Stimulated activated memory B cell treated with anti-CD40 and anti-IgM and Interleukin-4, amounts not matched to agents 10 μg/mL and 1 μg/mL and 100 μg/mL, for 72 hours (primary cell): ENCODE results near the gene FAF2.

Experiments
- ATAC-seq: fragments of 150-1000 bp; cut with Tn5 transposase; 2 replicates; pipeline ENCODE4 v1.10.0; 2021
- H3K27ac Mint-ChIP-seq: one replicate; pipeline ENCODE4 v1.8.0; 2022; ENCODE audit warnings: mild to moderate bottlenecking, mixed read lengths
- H3K27me3 Mint-ChIP-seq: one replicate; pipeline ENCODE4 v1.8.0; 2022; ENCODE audit warnings: mixed read lengths
- H3K36me3 Mint-ChIP-seq: one replicate; pipeline ENCODE4 v1.8.0; 2022; ENCODE audit warnings: mixed read lengths
- H3K4me1 Mint-ChIP-seq: one replicate; pipeline ENCODE4 v1.8.0; 2022; ENCODE audit warnings: mixed read lengths
- H3K4me3 Mint-ChIP-seq: one replicate; pipeline ENCODE4 v1.8.0; 2022; ENCODE audit warnings: mild to moderate bottlenecking, moderate library complexity, mixed read lengths
- H3K9me3 Mint-ChIP-seq: one replicate; pipeline ENCODE4 v1.8.0; 2022; ENCODE audit warnings: mixed read lengths

Gene FAF2

GRCh38 chr5:176414704-176415103, 33.5 kb upstream of the FAF2 start:
- Mint-ChIP-seq H3K9me3 (no peaks in the 10 kb centered on the region), H3K4me1 (peaks cover 50% of the 10 kb centered on the region), H3K4me3 (no peak overlapping the region), H3K36me3 (peaks cover 15% of the 10 kb centered on the region), H3K27ac (peak overlapping the region; percentile 50), H3K27me3 (no peaks in the 10 kb centered on the region)
- no peak for ATAC-seq

GRCh38 chr5:176415240-176415951, 32.8 kb upstream of the FAF2 start:
- no peak for ATAC-seq
- H3K4me1 Mint-ChIP-seq, result peaks cover 50% of the 10 kb centered on the region
- peaks cover 9% of the 10 kb centered on the region for H3K36me3 Mint-ChIP-seq
- H3K27me3 Mint-ChIP-seq, result no peaks in the 10 kb centered on the region
- no peaks in the 10 kb centered on the region for H3K9me3 Mint-ChIP-seq
- peak overlapping the region; percentile 50 for H3K27ac Mint-ChIP-seq
- H3K4me3 Mint-ChIP-seq, result peak overlapping the region; percentile 87

GRCh38 chr5:176415952-176416924, 31.9 kb upstream of the FAF2 start, which contains the start of gene CLTB:
TSS of gene CLTB (minus strand) at chr5:176416539. CDS start at chr5:176416363, 176 bp downstream.
- Mint-ChIP-seq H3K9me3 (no peaks in the 10 kb centered on the region), H3K4me1 (peaks cover 46% of the 10 kb centered on the region), H3K4me3 (peak within 1 kb of the TSS; percentile 87), H3K27me3 (no peaks in the 10 kb centered on the region), H3K27ac (peak within 1 kb of the TSS; percentile 50), H3K36me3 (peaks cover 2% of the 10 kb centered on the region)
- ATAC-seq, result peak; percentile 99

GRCh38 chr5:176416965-176417364, 31.2 kb upstream of the FAF2 start:
- no peaks in the 10 kb centered on the region for H3K9me3 Mint-ChIP-seq
- peak overlapping the region; percentile 64 for H3K4me3 Mint-ChIP-seq
- ATAC-seq, result no peak
- H3K27me3 Mint-ChIP-seq, result no peaks in the 10 kb centered on the region
- no peaks in the 10 kb centered on the region for H3K36me3 Mint-ChIP-seq
- H3K4me1 Mint-ChIP-seq, result peaks cover 39% of the 10 kb centered on the region
- peak overlapping the region; percentile 50 for H3K27ac Mint-ChIP-seq

DNA sequence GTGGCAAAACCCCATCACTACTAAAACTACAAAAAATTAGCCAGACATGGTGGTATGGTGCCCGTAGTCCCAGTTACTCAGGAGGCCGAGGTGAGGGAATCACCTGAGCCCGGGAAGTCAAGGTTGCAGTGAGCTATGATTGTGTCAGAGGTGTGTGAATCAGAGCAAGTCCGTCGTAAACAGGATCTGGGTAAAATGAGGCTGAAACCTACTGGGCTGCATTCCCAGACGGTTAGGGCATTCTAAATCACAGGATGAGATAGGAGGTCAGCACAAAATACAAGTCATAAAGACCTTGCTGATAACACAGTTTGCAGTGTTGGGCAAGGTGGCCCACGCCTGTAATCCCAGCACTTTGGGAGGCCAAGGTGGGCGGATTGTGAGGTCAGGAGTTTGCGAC, 29.9 kb upstream of the FAF2 start:
- H3K4me3 Mint-ChIP-seq, result no peak overlapping the region
- no peaks in the 10 kb centered on the region for H3K9me3 Mint-ChIP-seq
- H3K27ac Mint-ChIP-seq, result no peak overlapping the region
- H3K27me3 Mint-ChIP-seq, result peaks cover 10% of the 10 kb centered on the region
- H3K36me3 Mint-ChIP-seq, result no peaks in the 10 kb centered on the region
- no peak for ATAC-seq
- H3K4me1 Mint-ChIP-seq, result peaks cover 29% of the 10 kb centered on the region

- no peak for ATAC-seq
- Mint-ChIP-seq H3K4me3 (no peak overlapping the region), H3K9me3 (no peaks in the 10 kb centered on the region), H3K36me3 (no peaks in the 10 kb centered on the region), H3K27me3 (peaks cover 15% of the 10 kb centered on the region), H3K4me1 (peaks cover 13% of the 10 kb centered on the region), H3K27ac (no peak overlapping the region)
Observed at GRCh38 chr5:176420086-176420485, 28.1 kb upstream of the FAF2 start.

DNA sequence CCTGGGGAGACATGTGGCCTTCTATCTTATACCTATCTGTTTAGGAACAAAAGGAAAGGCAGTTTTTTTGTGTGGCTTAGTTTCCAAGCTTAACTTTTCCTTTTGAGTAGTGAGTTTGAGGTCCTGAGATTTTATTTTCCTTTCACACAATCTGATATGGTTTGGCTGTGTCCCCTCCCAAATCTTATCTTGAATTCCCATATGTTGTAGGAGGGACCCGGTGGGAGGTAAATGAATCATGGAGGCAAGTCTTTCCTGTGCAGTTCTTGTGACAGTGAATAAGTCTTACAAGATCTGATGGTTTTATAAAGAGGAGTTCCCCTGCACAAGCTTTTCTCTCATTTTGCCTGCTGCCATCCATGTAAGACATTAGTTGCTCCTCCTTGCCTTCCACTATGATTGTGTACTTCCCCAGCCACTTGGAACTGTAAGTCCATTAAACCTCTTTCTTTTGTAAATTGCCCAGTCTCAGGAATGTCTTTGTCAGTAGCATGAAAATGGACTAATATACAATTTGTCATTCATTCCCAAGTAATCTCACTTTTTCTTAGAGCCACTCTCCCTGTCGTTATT, 27.1 kb upstream of the FAF2 start:
- H3K4me3 Mint-ChIP-seq, result no peak overlapping the region
- H3K9me3 Mint-ChIP-seq, result no peaks in the 10 kb centered on the region
- H3K4me1 Mint-ChIP-seq, result peaks cover 6% of the 10 kb centered on the region
- H3K27ac Mint-ChIP-seq, result no peak overlapping the region
- no peak for ATAC-seq
- H3K36me3 Mint-ChIP-seq, result no peaks in the 10 kb centered on the region
- peaks cover 15% of the 10 kb centered on the region for H3K27me3 Mint-ChIP-seq

- H3K4me3 Mint-ChIP-seq, result no peak overlapping the region
- H3K9me3 Mint-ChIP-seq, result no peaks in the 10 kb centered on the region
- H3K36me3 Mint-ChIP-seq, result no peaks in the 10 kb centered on the region
- no peak overlapping the region for H3K27ac Mint-ChIP-seq
- H3K27me3 Mint-ChIP-seq, result peaks cover 23% of the 10 kb centered on the region
- no peak for ATAC-seq
- H3K4me1 Mint-ChIP-seq, result no peaks in the 10 kb centered on the region
Observed at GRCh38 chr5:176424181-176424580, 24.0 kb upstream of the FAF2 start.

GRCh38 chr5:176425138-176425537, 23.0 kb upstream of the FAF2 start:
- Mint-ChIP-seq H3K9me3 (no peaks in the 10 kb centered on the region), H3K27ac (no peak overlapping the region), H3K4me1 (no peaks in the 10 kb centered on the region), H3K27me3 (peaks cover 23% of the 10 kb centered on the region), H3K4me3 (no peak overlapping the region), H3K36me3 (no peaks in the 10 kb centered on the region)
- no peak for ATAC-seq

DNA sequence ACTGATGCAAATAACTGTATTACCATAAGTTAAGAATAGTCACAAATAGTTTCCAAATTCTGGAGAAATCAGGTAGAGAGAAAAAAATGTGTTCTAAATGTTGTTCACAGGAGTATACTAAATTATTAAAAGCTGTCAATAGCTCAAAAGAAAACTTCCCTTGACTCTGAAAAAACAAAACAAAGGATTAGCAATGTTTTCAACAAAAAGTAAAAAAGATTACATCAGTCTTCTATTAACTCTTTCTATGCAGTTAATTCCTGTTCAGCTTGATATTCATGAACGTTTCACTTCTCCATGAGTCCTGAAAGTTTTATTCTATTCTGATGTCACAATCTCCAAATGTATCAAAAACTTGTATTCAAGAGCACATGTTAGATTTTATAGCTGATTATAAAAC, 22.4 kb upstream of the FAF2 start:
- ATAC-seq, result no peak

DNA sequence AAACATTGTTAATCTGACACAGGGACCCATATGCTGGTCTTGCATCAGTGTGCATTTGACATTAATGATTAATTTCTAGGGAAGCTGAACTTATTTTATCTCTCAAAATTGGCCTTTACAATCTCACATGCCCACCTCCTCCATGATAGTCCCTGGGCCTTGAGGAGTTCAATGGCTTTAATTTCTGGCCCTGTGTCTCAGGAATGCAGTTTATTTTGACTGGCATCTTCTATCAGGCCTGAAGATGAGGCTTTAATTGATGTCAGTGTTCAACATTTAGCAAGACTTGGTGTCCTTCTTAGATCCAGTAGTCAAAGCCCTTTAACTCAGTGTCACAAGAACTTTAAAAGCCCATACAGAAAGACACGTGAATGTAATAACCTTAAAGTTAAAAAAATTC, 21.3 kb upstream of the FAF2 start:
- no peak for ATAC-seq
- Mint-ChIP-seq H3K27me3 (peaks cover 25% of the 10 kb centered on the region), H3K36me3 (no peaks in the 10 kb centered on the region), H3K9me3 (no peaks in the 10 kb centered on the region), H3K4me3 (no peak overlapping the region), H3K27ac (no peak overlapping the region), H3K4me1 (no peaks in the 10 kb centered on the region)

More for the DNA sequence above, 22.4 kb upstream of the FAF2 start:
- H3K9me3 Mint-ChIP-seq, result no peaks in the 10 kb centered on the region
- no peak overlapping the region for H3K4me3 Mint-ChIP-seq
- no peaks in the 10 kb centered on the region for H3K36me3 Mint-ChIP-seq
- no peak overlapping the region for H3K27ac Mint-ChIP-seq
- peaks cover 23% of the 10 kb centered on the region for H3K27me3 Mint-ChIP-seq
- H3K4me1 Mint-ChIP-seq, result no peaks in the 10 kb centered on the region

DNA sequence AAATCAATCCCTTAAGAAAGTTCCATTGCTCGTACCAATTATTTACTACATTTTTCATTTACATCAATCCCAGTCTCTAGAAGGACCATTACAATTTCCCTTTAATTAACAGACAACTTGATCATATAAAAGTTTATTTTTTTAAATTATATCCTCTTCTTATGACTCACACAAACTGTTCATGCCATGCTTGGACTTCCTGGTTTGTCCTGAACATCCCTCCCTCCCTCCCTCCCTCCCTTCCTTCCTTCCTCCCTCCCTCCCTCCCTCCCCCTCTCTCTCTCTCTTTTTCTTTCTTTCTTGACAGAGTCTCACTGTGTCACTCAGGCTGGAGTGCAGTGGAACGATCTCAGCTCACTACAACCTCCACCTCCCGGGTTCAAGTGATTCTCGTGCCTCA, 20.2 kb upstream of the FAF2 start:
- no peak overlapping the region for H3K27ac Mint-ChIP-seq
- no peaks in the 10 kb centered on the region for H3K36me3 Mint-ChIP-seq
- H3K4me3 Mint-ChIP-seq, result no peak overlapping the region
- no peaks in the 10 kb centered on the region for H3K4me1 Mint-ChIP-seq
- ATAC-seq, result no peak
- H3K9me3 Mint-ChIP-seq, result no peaks in the 10 kb centered on the region
- H3K27me3 Mint-ChIP-seq, result peaks cover 29% of the 10 kb centered on the region

DNA sequence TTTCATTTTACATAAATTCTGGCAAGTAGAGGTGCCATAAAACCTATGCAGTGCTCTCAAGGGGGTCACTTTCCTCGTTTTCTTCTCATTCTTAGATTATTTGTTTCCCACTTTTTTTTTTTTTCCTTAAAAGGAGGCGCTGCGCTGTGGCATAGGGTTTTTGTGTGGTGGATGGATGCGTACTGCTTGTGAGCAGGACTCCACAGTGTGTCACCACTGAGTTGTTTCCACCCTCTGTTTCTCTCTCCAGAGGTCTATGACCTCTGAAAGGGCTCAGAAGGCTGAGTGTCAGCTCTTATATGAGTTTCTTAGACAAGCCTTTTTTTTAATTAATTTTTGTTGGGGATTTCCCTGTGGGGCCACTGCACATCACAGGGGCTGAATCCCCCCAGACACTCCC, 18.2 kb upstream of the FAF2 start:
- Mint-ChIP-seq H3K4me3 (no peak overlapping the region), H3K27ac (no peak overlapping the region), H3K36me3 (no peaks in the 10 kb centered on the region), H3K27me3 (peaks cover 22% of the 10 kb centered on the region), H3K9me3 (no peaks in the 10 kb centered on the region), H3K4me1 (no peaks in the 10 kb centered on the region)
- ATAC-seq, result no peak

GRCh38 chr5:176432707-176433106, 15.5 kb upstream of the FAF2 start:
- H3K27me3 Mint-ChIP-seq, result peaks cover 22% of the 10 kb centered on the region
- H3K27ac Mint-ChIP-seq, result no peak overlapping the region
- H3K4me1 Mint-ChIP-seq, result peaks cover 11% of the 10 kb centered on the region
- H3K4me3 Mint-ChIP-seq, result no peak overlapping the region
- no peaks in the 10 kb centered on the region for H3K9me3 Mint-ChIP-seq
- no peak for ATAC-seq
- H3K36me3 Mint-ChIP-seq, result no peaks in the 10 kb centered on the region

GRCh38 chr5:176436656-176437055, 11.5 kb upstream of the FAF2 start:
- Mint-ChIP-seq H3K9me3 (no peaks in the 10 kb centered on the region), H3K4me1 (peaks cover 11% of the 10 kb centered on the region), H3K4me3 (peak overlapping the region; percentile 21), H3K27me3 (peaks cover 26% of the 10 kb centered on the region), H3K27ac (peak overlapping the region; percentile 3), H3K36me3 (no peaks in the 10 kb centered on the region)
- ATAC-seq, result no peak
